CD4-positive, alpha-beta T cell (primary cell): ENCODE results near the gene RIPK3. TPM values are rescaled to one million over a fixed set of nuclear protein-coding genes. Genes with fewer than 3 reads are reported as not detected.
A peak's percentile ranks its signal among the peaks of the same experiment; 100 is the strongest.

Experiments
- ATAC-seq: fragments of 200-7000 bp; cut with Tn5 transposase; one replicate; pipeline ENCODE4 v1.10.0; 2022; ENCODE audit warnings: mild to moderate bottlenecking; ENCODE audit not compliant: poor library complexity
- CTCF ChIA-PET: fragments of 350-600 bp; sonication (Branson Sonifier 250); formaldehyde crosslinking; loops from one replicate; lab custom pipeline; 2021; ENCODE audit warnings: antibody characterized with exemption, inconsistent platforms; lab: Charles Lee
- POLR2A ChIA-PET: fragments of 350-600 bp; sonication (Branson Sonifier 250); formaldehyde crosslinking; loops from one replicate; lab custom pipeline; 2021; ENCODE audit warnings: antibody characterized with exemption, inconsistent platforms; lab: Charles Lee
- DNase-seq, 14 experiments: peaks; one replicate each; pipeline ENCODE4 v3.0.0-alpha.2; 2013 to 2020; ENCODE audit warnings: mixed read lengths in 2 of 14
- H3K27ac ChIP-seq, 2 donors: one replicate each; pipeline versions ENCODE4 v1.5.1 to v1.7.0; 2013; ENCODE audit warnings: low read length in 2 of 2, low read depth in 1 of 2, mild to moderate bottlenecking in 1 of 2
- H3K27me3 ChIP-seq, 2 experiments: 1 replicate in 1 of 2; 2 replicates in 1 of 2; pipeline versions ENCODE4 v1.6.1 to v1.7.0; 2013; ENCODE audit warnings: low read length in 2 of 2, control low read depth in 1 of 2, mild to moderate bottlenecking in 1 of 2, moderate library complexity in 1 of 2; ENCODE audit not compliant: insufficient read depth in 2 of 2, control insufficient read depth in 1 of 2
- H3K36me3 ChIP-seq: one replicate; pipeline ENCODE4 v1.6.1; 2013; ENCODE audit warnings: low read length, control low read depth; ENCODE audit not compliant: insufficient read depth
- H3K4me1 ChIP-seq: one replicate; pipeline ENCODE4 v1.6.1; 2013; ENCODE audit warnings: low read length, control low read depth; ENCODE audit not compliant: insufficient read depth
- H3K4me3 ChIP-seq: one replicate; pipeline ENCODE4 v1.5.1; 2013; ENCODE audit warnings: mild to moderate bottlenecking, low read length, moderate library complexity
- H3K9me3 ChIP-seq, 2 experiments: 1 replicate in 1 of 2; 2 replicates in 1 of 2; pipeline versions ENCODE4 v1.6.1 to v1.7.0; 2013; ENCODE audit warnings: low read length in 2 of 2, mild to moderate bottlenecking in 2 of 2, control low read depth in 1 of 2, moderate library complexity in 1 of 2; ENCODE audit not compliant: control insufficient read depth in 1 of 2, insufficient read depth in 1 of 2
- H3K27ac Mint-ChIP-seq: one replicate; pipeline ENCODE4 v1.8.0; 2020; ENCODE audit warnings: mixed read lengths
- H3K27me3 Mint-ChIP-seq: one replicate; pipeline ENCODE4 v1.8.0; 2021; ENCODE audit warnings: mixed read lengths
- H3K36me3 Mint-ChIP-seq: one replicate; pipeline ENCODE4 v1.8.0; 2021; ENCODE audit warnings: low read depth, mixed read lengths
- H3K4me1 Mint-ChIP-seq: one replicate; pipeline ENCODE4 v1.8.0; 2021; ENCODE audit warnings: low read depth, mixed read lengths
- H3K4me3 Mint-ChIP-seq: one replicate; pipeline ENCODE4 v1.8.0; 2020; ENCODE audit warnings: mild to moderate bottlenecking, mixed read lengths
- H3K9me3 Mint-ChIP-seq: one replicate; pipeline ENCODE4 v1.8.0; 2020; ENCODE audit warnings: mixed read lengths
- intact Hi-C, 2 experiments: fragments of 100-400 bp; cut with DNase I in 1 of 2; cut with micrococcal nuclease in 1 of 2; formaldehyde crosslinking; loops; one replicate each; pipeline versions ENCODE4 v1.15.1 to v1.9.0; 2023 to 2025; cut with DNase I, micrococcal nuclease
- total RNA-seq, 174 experiments: library from RNA in 2 of 174; stranded (reverse) in 2 of 174; gene quantifications; one replicate each; pipeline ENCODE4 v1.2.3 and lab custom pipeline; 2021 to 2026
- TF ChIP-seq, protein P1 (sequence below): fragments of 200-600 bp; IDR thresholded peaks from one replicate; pipeline ENCODE4 v1.8.0; 2022; ENCODE audit warnings: antibody characterized with exemption, mild to moderate bottlenecking

RIPK3 gene
- total RNA-seq, 2 experiments from 2014 or later = 18.1 to 18.9 TPM

GRCh38 chr14:24307575-24308341 lies 32.0 kb downstream of the RIPK3 start, which contains the start of gene CIDEB:
Gene CIDEB, minus strand, starts transcription at chr14:24307977. Its CDS starts 119 bp downstream, at chr14:24307858.
- TF ChIP-seq, protein P1, sequence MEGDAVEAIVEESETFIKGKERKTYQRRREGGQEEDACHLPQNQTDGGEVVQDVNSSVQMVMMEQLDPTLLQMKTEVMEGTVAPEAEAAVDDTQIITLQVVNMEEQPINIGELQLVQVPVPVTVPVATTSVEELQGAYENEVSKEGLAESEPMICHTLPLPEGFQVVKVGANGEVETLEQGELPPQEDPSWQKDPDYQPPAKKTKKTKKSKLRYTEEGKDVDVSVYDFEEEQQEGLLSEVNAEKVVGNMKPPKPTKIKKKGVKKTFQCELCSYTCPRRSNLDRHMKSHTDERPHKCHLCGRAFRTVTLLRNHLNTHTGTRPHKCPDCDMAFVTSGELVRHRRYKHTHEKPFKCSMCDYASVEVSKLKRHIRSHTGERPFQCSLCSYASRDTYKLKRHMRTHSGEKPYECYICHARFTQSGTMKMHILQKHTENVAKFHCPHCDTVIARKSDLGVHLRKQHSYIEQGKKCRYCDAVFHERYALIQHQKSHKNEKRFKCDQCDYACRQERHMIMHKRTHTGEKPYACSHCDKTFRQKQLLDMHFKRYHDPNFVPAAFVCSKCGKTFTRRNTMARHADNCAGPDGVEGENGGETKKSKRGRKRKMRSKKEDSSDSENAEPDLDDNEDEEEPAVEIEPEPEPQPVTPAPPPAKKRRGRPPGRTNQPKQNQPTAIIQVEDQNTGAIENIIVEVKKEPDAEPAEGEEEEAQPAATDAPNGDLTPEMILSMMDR = peak; percentile 92
- intact Hi-C loops = no loop called here

DNA sequence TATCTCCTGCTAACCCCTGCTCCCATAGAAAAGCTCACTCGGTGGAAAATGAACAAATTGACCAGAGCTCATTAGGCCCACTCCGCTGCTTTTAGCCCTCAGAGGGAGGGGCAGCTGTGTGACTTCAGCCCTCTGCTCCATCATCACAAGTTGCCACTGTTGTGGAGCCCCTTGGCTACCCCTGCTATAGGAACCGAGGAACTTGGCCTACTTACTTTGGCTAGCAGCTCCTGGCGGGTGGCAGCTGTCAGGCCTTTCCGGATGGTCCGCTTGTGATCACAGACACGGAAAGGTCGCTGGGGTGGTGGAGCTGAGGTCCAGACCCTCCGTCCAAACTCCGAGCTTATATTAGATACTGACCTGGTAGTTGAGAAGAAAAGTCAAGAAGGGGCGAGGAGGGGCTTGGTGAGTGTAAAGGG lies 32.6 kb downstream of the RIPK3 start:
- DNase-seq (no peak), ATAC-seq (no peak)
- no peaks in the 10 kb centered on the region for H3K9me3 Mint-ChIP-seq
- Histone ChIP-seq H3K27ac (no peak overlapping the region), H3K4me1 (peaks cover 47% of the 10 kb centered on the region), H3K4me3 (no peak overlapping the region), H3K27me3 (no peaks in the 10 kb centered on the region), H3K36me3 (peaks cover 60% of the 10 kb centered on the region), H3K9me3 (no peaks in the 10 kb centered on the region)
- intact Hi-C loops = no loop called here
- H3K36me3 Mint-ChIP-seq = peaks cover 66% of the 10 kb centered on the region
- TF ChIP-seq, protein P1 = no peak
- no peak overlapping the region for H3K4me3 Mint-ChIP-seq
- no peak overlapping the region for H3K27ac Mint-ChIP-seq
- CTCF ChIA-PET = interaction anchor here (1.0 to 4.9 kb wide), 11 partner anchors 8 to 129 kb away, joined by 3 to 67 read pairs (median 8); partner anchors contain the start of genes CHMP4A, DHRS1, NOP9 and RABGGTA
- H3K4me1 Mint-ChIP-seq = peaks cover 50% of the 10 kb centered on the region
- no peaks in the 10 kb centered on the region for H3K27me3 Mint-ChIP-seq
- POLR2A ChIA-PET = interaction anchor here (1.3 to 5.5 kb wide), 4 partner anchors 7 to 192 kb away, joined by 3 to 52 read pairs (median 10); partner anchors contain the start of genes DCAF11, DHRS1, NOP9 and NRL

More at GRCh38 chr14:24307575-24308341, 32.0 kb downstream of the RIPK3 start, which contains the start of gene CIDEB:
- H3K9me3 Mint-ChIP-seq = no peaks in the 10 kb centered on the region
- CTCF ChIA-PET = interaction anchor here (0.7 to 4.9 kb wide), 24 partner anchors 8 to 164 kb away, joined by 3 to 67 read pairs (median 4); partner anchors contain the start of genes CHMP4A, DHRS1, NOP9 and RABGGTA
- peak within 1 kb of the TSS; percentile 76 for H3K27ac Mint-ChIP-seq
- Histone ChIP-seq H3K27me3 (no peaks in the 10 kb centered on the region), H3K9me3 (no peaks in the 10 kb centered on the region), H3K27ac (no peak within 1 kb of the TSS), H3K4me3 (no peak within 1 kb of the TSS), H3K36me3 (peaks cover 54% of the 10 kb centered on the region), H3K4me1 (peaks cover 48% of the 10 kb centered on the region)
- peak in 13 of 14 experiments; percentile 36 to 83 (median 50) for DNase-seq
- peak within 1 kb of the TSS; percentile 54 for H3K4me3 Mint-ChIP-seq
- peaks cover 52% of the 10 kb centered on the region for H3K4me1 Mint-ChIP-seq
- POLR2A ChIA-PET = interaction anchor here (0.7 to 5.5 kb wide), 14 partner anchors 8 to 249 kb away, joined by 3 to 52 read pairs (median 4); partner anchors contain the start of genes CBLN3, DCAF11, DHRS1 and IPO4
- no peaks in the 10 kb centered on the region for H3K27me3 Mint-ChIP-seq
- peaks cover 60% of the 10 kb centered on the region for H3K36me3 Mint-ChIP-seq
- ATAC-seq = peak; percentile 21

- ChIA-PET CTCF (interaction anchor here (1.2 to 1.4 kb wide), 2 partner anchors 30 to 88 kb away, joined by 3 read pairs; partner anchors contain the start of gene MDP1), POLR2A (interaction anchor here (0.6 to 1.4 kb wide), 2 partner anchors 61 to 1030 kb away, joined by 3 to 4 read pairs; partner anchors contain the start of gene TINF2)
- Mint-ChIP-seq H3K27ac (no peak overlapping the region), H3K4me1 (peaks cover 55% of the 10 kb centered on the region), H3K9me3 (no peaks in the 10 kb centered on the region), H3K27me3 (no peaks in the 10 kb centered on the region), H3K4me3 (no peak overlapping the region), H3K36me3 (peaks cover 91% of the 10 kb centered on the region)
- H3K4me1 ChIP-seq = peaks cover 45% of the 10 kb centered on the region
- intact Hi-C loops = no loop called here
- ATAC-seq = no peak
- TF ChIP-seq, protein P1 = no peak
- no peak overlapping the region for H3K27ac ChIP-seq
- H3K4me3 ChIP-seq = no peak overlapping the region
- H3K27me3 ChIP-seq = no peaks in the 10 kb centered on the region
- H3K36me3 ChIP-seq = peaks cover 73% of the 10 kb centered on the region
- no peaks in the 10 kb centered on the region for H3K9me3 ChIP-seq
- no peak for DNase-seq
Measured at GRCh38 chr14:24304019-24304387, 35.8 kb downstream of the RIPK3 start.
